ENCODE results near the gene MERTK. TPM values are rescaled to one million over a fixed set of nuclear protein-coding genes. Genes with fewer than 3 reads are reported as not detected.

The MERTK gene
- polyA plus RNA-seq, 1 experiment: 0.07 TPM

GRCh38 chr2:111941531-111941930, 43.1 kb downstream of the MERTK start:
- CTCF ChIA-PET: no interaction called here
- POLR2A ChIA-PET: no interaction called here
- no peak overlapping the region for H3K4me3 ChIP-seq (ENCODE audit: low read depth, low read length)
- no peak for TF ChIP-seq CTCF (IDR thresholded peaks at IDR 0.05; ENCODE audit: insufficient read depth, low read depth, low read length)
- no peaks in the 10 kb centered on the region for H3K36me3 ChIP-seq (ENCODE audit: control insufficient read depth, insufficient read depth, low read length)
- peaks cover 10% of the 10 kb centered on the region for H3K27me3 ChIP-seq (ENCODE audit: control insufficient read depth, insufficient read depth, low read length)
- no peak for DNase-seq (ENCODE audit: low read depth)

- DNase-seq (ENCODE audit: low read depth): no peak
- no peaks in the 10 kb centered on the region for H3K36me3 ChIP-seq (ENCODE audit: control insufficient read depth, insufficient read depth, low read length)
- peaks cover 11% of the 10 kb centered on the region for H3K27me3 ChIP-seq (ENCODE audit: control insufficient read depth, insufficient read depth, low read length)
- no peak overlapping the region for H3K4me3 ChIP-seq (ENCODE audit: low read depth, low read length)
- ChIA-PET CTCF (no interaction called here), POLR2A (no interaction called here)
- no peak for TF ChIP-seq CTCF (IDR thresholded peaks at IDR 0.05; ENCODE audit: insufficient read depth, low read depth, low read length)
Observed at GRCh38 chr2:111944531-111945210, 46.3 kb downstream of the MERTK start.

- peaks cover 10% of the 10 kb centered on the region for H3K27me3 ChIP-seq (ENCODE audit: control insufficient read depth, insufficient read depth, low read length)
- H3K4me3 ChIP-seq (ENCODE audit: low read depth, low read length): no peak overlapping the region
- TF ChIP-seq CTCF (IDR thresholded peaks at IDR 0.05; ENCODE audit: insufficient read depth, low read depth, low read length): no peak
- CTCF ChIA-PET: no interaction called here
- DNase-seq (ENCODE audit: low read depth): no peak
- H3K36me3 ChIP-seq (ENCODE audit: control insufficient read depth, insufficient read depth, low read length): no peaks in the 10 kb centered on the region
- POLR2A ChIA-PET: no interaction called here
Observed at GRCh38 chr2:111945444-111946293, 47.3 kb downstream of the MERTK start.

GRCh38 chr2:111946294-111947114, 48.1 kb downstream of the MERTK start:
- peak; percentile 46 for DNase-seq (ENCODE audit: low read depth)
- Histone ChIP-seq H3K27me3 (ENCODE audit: control insufficient read depth, insufficient read depth, low read length) (peaks cover 10% of the 10 kb centered on the region), H3K36me3 (ENCODE audit: control insufficient read depth, insufficient read depth, low read length) (no peaks in the 10 kb centered on the region), H3K4me3 (ENCODE audit: low read depth, low read length) (no peak overlapping the region)
- TF ChIP-seq CTCF (IDR thresholded peaks at IDR 0.05; ENCODE audit: insufficient read depth, low read depth, low read length): no peak
- CTCF ChIA-PET: interaction anchor here (0.7 to 0.8 kb wide), 2 partner anchors 11 to 29 kb away, joined by 3 read pairs; no protein-coding TSS in a partner anchor
- POLR2A ChIA-PET: no interaction called here

- H3K36me3 ChIP-seq (ENCODE audit: control insufficient read depth, insufficient read depth, low read length): no peaks in the 10 kb centered on the region
- DNase-seq (ENCODE audit: low read depth): no peak
- no peak overlapping the region for H3K4me3 ChIP-seq (ENCODE audit: low read depth, low read length)
- no peak for TF ChIP-seq CTCF (IDR thresholded peaks at IDR 0.05; ENCODE audit: insufficient read depth, low read depth, low read length)
- ChIA-PET POLR2A (no interaction called here), CTCF (no interaction called here)
- H3K27me3 ChIP-seq (ENCODE audit: control insufficient read depth, insufficient read depth, low read length): peaks cover 9% of the 10 kb centered on the region
Observed at GRCh38 chr2:111947219-111947618, 48.8 kb downstream of the MERTK start.

All from BJ (cell line).